ENCODE measurements around the gene ABCA13.

The ABCA13 gene

GRCh38 chr7:48537561-48537960 is 366.3 kb downstream of the ABCA13 start:
- no peak for TF ChIP-seq EP300 (IDR thresholded peaks at IDR 0.05; ENCODE audit: borderline replicate concordance)
- TF ChIP-seq TEAD4 (IDR thresholded peaks at IDR 0.05), result no peak
- TF ChIP-seq, protein P1, sequence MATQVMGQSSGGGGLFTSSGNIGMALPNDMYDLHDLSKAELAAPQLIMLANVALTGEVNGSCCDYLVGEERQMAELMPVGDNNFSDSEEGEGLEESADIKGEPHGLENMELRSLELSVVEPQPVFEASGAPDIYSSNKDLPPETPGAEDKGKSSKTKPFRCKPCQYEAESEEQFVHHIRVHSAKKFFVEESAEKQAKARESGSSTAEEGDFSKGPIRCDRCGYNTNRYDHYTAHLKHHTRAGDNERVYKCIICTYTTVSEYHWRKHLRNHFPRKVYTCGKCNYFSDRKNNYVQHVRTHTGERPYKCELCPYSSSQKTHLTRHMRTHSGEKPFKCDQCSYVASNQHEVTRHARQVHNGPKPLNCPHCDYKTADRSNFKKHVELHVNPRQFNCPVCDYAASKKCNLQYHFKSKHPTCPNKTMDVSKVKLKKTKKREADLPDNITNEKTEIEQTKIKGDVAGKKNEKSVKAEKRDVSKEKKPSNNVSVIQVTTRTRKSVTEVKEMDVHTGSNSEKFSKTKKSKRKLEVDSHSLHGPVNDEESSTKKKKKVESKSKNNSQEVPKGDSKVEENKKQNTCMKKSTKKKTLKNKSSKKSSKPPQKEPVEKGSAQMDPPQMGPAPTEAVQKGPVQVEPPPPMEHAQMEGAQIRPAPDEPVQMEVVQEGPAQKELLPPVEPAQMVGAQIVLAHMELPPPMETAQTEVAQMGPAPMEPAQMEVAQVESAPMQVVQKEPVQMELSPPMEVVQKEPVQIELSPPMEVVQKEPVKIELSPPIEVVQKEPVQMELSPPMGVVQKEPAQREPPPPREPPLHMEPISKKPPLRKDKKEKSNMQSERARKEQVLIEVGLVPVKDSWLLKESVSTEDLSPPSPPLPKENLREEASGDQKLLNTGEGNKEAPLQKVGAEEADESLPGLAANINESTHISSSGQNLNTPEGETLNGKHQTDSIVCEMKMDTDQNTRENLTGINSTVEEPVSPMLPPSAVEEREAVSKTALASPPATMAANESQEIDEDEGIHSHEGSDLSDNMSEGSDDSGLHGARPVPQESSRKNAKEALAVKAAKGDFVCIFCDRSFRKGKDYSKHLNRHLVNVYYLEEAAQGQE (IDR thresholded peaks at IDR 0.05; ENCODE audit: low read depth), result no peak
- TF ChIP-seq YY1 (IDR thresholded peaks at IDR 0.05; ENCODE audit: low read depth), result no peak
- no peak for TF ChIP-seq RAD21 (IDR thresholded peaks at IDR 0.05; ENCODE audit: low read depth)
- TF ChIP-seq, protein P2, sequence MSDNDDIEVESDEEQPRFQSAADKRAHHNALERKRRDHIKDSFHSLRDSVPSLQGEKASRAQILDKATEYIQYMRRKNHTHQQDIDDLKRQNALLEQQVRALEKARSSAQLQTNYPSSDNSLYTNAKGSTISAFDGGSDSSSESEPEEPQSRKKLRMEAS (IDR thresholded peaks at IDR 0.05), result no peak
- TF ChIP-seq ZBTB7A (IDR thresholded peaks at IDR 0.05; ENCODE audit: low read depth), result no peak
- TF ChIP-seq TCF12 (IDR thresholded peaks at IDR 0.05; ENCODE audit: low read depth), result no peak
- TF ChIP-seq, protein P3, sequence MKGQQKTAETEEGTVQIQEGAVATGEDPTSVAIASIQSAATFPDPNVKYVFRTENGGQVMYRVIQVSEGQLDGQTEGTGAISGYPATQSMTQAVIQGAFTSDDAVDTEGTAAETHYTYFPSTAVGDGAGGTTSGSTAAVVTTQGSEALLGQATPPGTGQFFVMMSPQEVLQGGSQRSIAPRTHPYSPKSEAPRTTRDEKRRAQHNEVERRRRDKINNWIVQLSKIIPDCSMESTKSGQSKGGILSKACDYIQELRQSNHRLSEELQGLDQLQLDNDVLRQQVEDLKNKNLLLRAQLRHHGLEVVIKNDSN (IDR thresholded peaks at IDR 0.05), result no peak
- no peak for TF ChIP-seq TAF1 (IDR thresholded peaks at IDR 0.05; ENCODE audit: low read depth)
- TF ChIP-seq NFIC (IDR thresholded peaks at IDR 0.05), result no peak
- no peak for TF ChIP-seq EGR1 (IDR thresholded peaks at IDR 0.05)
- no peak for TF ChIP-seq FOXM1 (IDR thresholded peaks at IDR 0.05; ENCODE audit: borderline replicate concordance, low read depth)
- TF ChIP-seq CEBPB (IDR thresholded peaks at IDR 0.05), result no peak

DNA sequence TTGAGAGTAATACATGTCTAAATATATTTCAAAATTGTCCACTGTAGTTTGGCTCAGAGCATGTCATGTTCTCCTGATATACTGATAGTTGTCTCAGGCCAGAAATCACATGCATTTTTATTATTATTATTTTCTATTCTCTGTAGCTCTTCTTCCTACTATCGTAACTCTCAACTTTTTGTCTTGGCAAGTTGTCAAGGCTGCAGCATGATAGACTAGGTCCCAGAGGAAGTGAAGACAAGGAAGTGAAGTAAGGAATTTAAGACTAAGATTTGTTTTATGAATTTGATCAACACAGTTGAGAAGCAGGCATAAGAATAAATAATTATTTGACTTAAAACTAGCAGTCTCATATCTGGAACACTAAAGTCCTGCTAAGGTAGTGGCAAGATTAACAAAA is 369.5 kb downstream of the ABCA13 start:
- TF ChIP-seq ZBTB7A (IDR thresholded peaks at IDR 0.05; ENCODE audit: low read depth), result no peak
- TF ChIP-seq, protein P2 (IDR thresholded peaks at IDR 0.05), result no peak
- TF ChIP-seq, protein P1 (IDR thresholded peaks at IDR 0.05; ENCODE audit: low read depth), result no peak
- TF ChIP-seq, protein P3 (IDR thresholded peaks at IDR 0.05), result no peak
- TF ChIP-seq TCF12 (IDR thresholded peaks at IDR 0.05; ENCODE audit: low read depth), result no peak
- TF ChIP-seq CREB1 (IDR thresholded peaks at IDR 0.05; ENCODE audit: low read depth), result no peak
- TF ChIP-seq TEAD4 (IDR thresholded peaks at IDR 0.05), result no peak
- TF ChIP-seq YY1 (IDR thresholded peaks at IDR 0.05; ENCODE audit: low read depth), result no peak
- no peak for TF ChIP-seq EGR1 (IDR thresholded peaks at IDR 0.05)
- TF ChIP-seq FOXM1 (IDR thresholded peaks at IDR 0.05; ENCODE audit: borderline replicate concordance, low read depth), result no peak

GRCh38 chr7:48548667-48549066 is 377.4 kb downstream of the ABCA13 start:
- TF ChIP-seq TCF12 (IDR thresholded peaks at IDR 0.05; ENCODE audit: low read depth) (no peak), EP300 (IDR thresholded peaks at IDR 0.05; ENCODE audit: borderline replicate concordance) (no peak), CREB1 (IDR thresholded peaks at IDR 0.05; ENCODE audit: low read depth) (no peak), YY1 (IDR thresholded peaks at IDR 0.05; ENCODE audit: low read depth) (no peak), EGR1 (IDR thresholded peaks at IDR 0.05) (no peak), TAF1 (IDR thresholded peaks at IDR 0.05; ENCODE audit: low read depth) (no peak), FOXM1 (IDR thresholded peaks at IDR 0.05; ENCODE audit: borderline replicate concordance, low read depth) (no peak), RAD21 (IDR thresholded peaks at IDR 0.05; ENCODE audit: low read depth) (no peak), TEAD4 (IDR thresholded peaks at IDR 0.05) (no peak), CEBPB (IDR thresholded peaks at IDR 0.05) (no peak), NFIC (IDR thresholded peaks at IDR 0.05) (no peak), ZBTB7A (IDR thresholded peaks at IDR 0.05; ENCODE audit: low read depth) (no peak)
- TF ChIP-seq, protein P3 (IDR thresholded peaks at IDR 0.05), result no peak
- TF ChIP-seq, protein P2 (IDR thresholded peaks at IDR 0.05), result no peak
- TF ChIP-seq, protein P1 (IDR thresholded peaks at IDR 0.05; ENCODE audit: low read depth), result no peak

DNA sequence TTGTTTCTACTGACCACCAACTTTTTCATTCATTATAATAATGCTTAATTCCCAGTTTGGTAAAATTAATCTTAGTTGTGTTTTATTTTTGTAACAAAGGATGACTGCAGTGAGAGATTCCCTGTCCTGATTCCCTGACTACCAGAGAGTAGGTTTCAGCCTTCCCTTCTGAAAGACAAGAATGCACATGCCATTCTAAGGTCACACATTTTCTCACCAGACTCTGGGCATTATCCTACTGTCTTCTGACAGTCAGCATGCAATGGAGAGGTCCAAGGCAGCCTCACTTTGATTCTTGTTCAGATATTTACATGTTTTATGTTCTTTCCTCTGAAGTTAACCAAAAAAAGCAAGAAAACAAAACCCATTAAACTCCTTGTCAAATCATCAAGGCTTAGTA is 380.4 kb downstream of the ABCA13 start:
- TF ChIP-seq TEAD4 (IDR thresholded peaks at IDR 0.05) (no peak), TAF1 (IDR thresholded peaks at IDR 0.05; ENCODE audit: low read depth) (no peak), EGR1 (IDR thresholded peaks at IDR 0.05) (no peak), CREB1 (IDR thresholded peaks at IDR 0.05; ENCODE audit: low read depth) (no peak), ZBTB7A (IDR thresholded peaks at IDR 0.05; ENCODE audit: low read depth) (no peak), RAD21 (IDR thresholded peaks at IDR 0.05; ENCODE audit: low read depth) (no peak), EP300 (IDR thresholded peaks at IDR 0.05; ENCODE audit: borderline replicate concordance) (no peak), TCF12 (IDR thresholded peaks at IDR 0.05; ENCODE audit: low read depth) (no peak), YY1 (IDR thresholded peaks at IDR 0.05; ENCODE audit: low read depth) (no peak), FOXM1 (IDR thresholded peaks at IDR 0.05; ENCODE audit: borderline replicate concordance, low read depth) (no peak), CEBPB (IDR thresholded peaks at IDR 0.05) (no peak)
- TF ChIP-seq, protein P3 (IDR thresholded peaks at IDR 0.05), result no peak
- TF ChIP-seq, protein P2 (IDR thresholded peaks at IDR 0.05), result no peak

Data from Ishikawa (cell line).